Large intestine (tissue), 3 donors: Measurements from ENCODE around the gene FRS3. TPM values are rescaled to one million over a fixed set of nuclear protein-coding genes. Genes with fewer than 3 reads are reported as not detected.

Experiments
- DNase-seq, 2 donors: peaks; one replicate each; pipeline versions ENCODE4 v3.0.0 to v3.0.0-alpha.2; 2013
- H3K27ac ChIP-seq: one replicate; pipeline ENCODE4 v1.5.1; 2013; ENCODE audit warnings: low read length
- H3K27me3 ChIP-seq: 2 replicates; pipeline ENCODE4 v1.6.1; 2013; ENCODE audit warnings: low read length; ENCODE audit not compliant: control insufficient read depth, insufficient read depth
- H3K36me3 ChIP-seq: 2 replicates; pipeline ENCODE4 v1.6.1; 2013; ENCODE audit warnings: low read length; ENCODE audit not compliant: control insufficient read depth, insufficient read depth
- H3K4me1 ChIP-seq: one replicate; pipeline ENCODE4 v1.6.1; 2013; ENCODE audit warnings: low read length; ENCODE audit not compliant: control insufficient read depth, insufficient read depth
- H3K4me3 ChIP-seq: one replicate; pipeline ENCODE4 v1.5.1; 2013; ENCODE audit warnings: low read length
- H3K9me3 ChIP-seq: one replicate; pipeline ENCODE4 v1.6.1; 2013; ENCODE audit warnings: mild to moderate bottlenecking, low read depth, low read length, moderate library complexity; ENCODE audit not compliant: control insufficient read depth
- WGBS: methylation state at CpG from one replicate; pipeline ENCODE4 v1.1.5; 2013; ENCODE audit warnings: low lambda C conversion rate; ENCODE audit not compliant: insufficient coverage; 5-methylcytosine and 5-hydroxymethylcytosine counted together
- polyA plus RNA-seq: library from polyadenylated mRNA; unstranded; fragments of 120-200 nt; gene quantifications from one replicate; pipeline ENCODE4 v1.2.1, GENCODE V29; 2013

The FRS3 gene
- polyA plus RNA-seq, 1 donor, result 5.9 TPM

DNA sequence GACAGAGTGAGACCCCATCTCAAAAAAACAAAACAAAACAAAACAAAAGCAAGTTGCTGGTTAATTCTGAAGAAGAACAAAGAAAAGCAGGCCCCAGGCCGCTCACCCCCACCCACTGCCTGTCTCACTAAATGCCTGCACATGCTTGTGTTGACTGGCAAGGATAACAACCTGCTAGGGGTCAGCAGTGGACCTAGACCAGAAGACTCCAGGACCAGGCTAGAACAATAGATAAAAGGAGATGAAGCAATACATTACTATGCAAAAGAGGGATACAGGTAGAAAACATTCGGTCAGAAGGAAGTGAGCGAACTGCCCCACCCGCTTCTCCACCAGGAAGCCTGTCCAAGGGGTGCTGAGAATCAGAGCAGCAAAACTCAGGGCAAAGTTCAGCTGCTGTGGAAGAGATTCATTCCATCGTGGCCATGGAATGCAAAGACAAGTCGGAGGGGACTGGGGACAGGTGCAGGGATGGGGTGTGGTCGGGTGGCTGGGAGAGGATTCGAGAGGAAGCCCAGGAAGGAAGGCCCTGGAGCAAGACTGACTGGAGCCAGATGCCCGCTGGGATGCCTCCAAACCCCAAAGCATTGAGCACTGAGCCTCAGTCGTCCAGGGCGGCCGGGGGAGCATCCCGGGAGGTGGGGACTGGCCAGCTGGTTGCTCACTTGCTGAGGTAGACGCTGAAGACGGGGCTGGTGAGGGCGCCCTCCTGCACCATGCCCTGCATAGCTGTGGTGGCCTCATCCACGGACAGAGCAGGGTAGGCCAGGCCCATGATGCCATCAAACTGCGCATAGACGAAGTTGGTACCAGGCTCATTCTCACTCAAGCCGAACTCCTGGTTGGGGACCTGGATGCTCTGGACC lies 37.8 kb downstream of the FRS3 start:
- Histone ChIP-seq H3K4me3 (no peak overlapping the region), H3K27me3 (no peaks in the 10 kb centered on the region), H3K36me3 (no peaks in the 10 kb centered on the region), H3K27ac (peak overlapping the region; percentile 86), H3K9me3 (no peaks in the 10 kb centered on the region), H3K4me1 (peaks cover 25% of the 10 kb centered on the region)
- WGBS, result 18% methylated on average over 2 of the region's 20 CpGs
- peak; percentile 90 to 95 for DNase-seq

DNA sequence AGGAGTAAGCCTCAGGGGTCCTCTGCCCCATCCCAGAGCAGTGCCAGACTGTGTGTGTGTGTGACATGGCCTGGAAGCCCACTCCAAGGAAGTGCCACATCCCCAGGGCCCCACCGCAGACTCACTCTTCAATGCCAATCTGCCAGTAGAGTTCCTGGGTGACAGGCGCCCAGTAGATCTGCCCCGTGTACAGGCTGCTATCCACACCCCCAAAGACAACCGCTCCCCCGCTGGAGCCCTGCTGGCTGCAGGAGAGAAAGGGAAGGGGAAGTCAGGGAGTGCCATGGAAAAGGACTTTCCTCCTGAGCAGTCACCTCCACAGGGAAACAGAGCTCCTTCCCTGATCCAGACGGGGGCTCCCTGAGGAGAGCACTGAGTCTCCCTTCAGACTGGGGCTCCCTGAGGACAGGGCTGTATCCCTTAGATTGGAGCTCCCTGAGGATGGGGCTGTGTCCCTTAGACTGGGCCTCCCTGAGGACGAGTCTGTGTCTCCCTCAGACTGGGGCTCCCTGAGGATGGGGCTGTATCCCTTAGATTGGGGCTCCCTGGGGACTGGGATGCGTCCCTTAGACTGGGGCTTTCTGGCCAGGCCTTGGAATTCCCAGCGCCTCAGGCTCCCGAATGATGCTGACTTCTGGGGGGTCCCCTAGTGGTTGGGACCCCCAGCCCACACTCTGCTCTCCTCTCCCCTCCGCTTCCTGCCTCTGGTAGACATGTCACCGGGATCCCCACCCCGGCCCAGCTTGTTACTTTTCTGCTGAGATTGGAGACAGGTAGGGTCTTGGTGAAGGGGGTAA lies 39.1 kb downstream of the FRS3 start:
- no peaks in the 10 kb centered on the region for H3K9me3 ChIP-seq
- DNase-seq, result peak in 1 of 2 donors; percentile 45
- peak overlapping the region; percentile 86 for H3K27ac ChIP-seq
- H3K27me3 ChIP-seq, result no peaks in the 10 kb centered on the region
- no CpG with 5 or more reads among the region's 13 CpGs for WGBS
- H3K4me1 ChIP-seq, result peaks cover 38% of the 10 kb centered on the region
- H3K36me3 ChIP-seq, result no peaks in the 10 kb centered on the region
- no peak overlapping the region for H3K4me3 ChIP-seq

GRCh38 chr6:41739041-41739440 lies 40.7 kb downstream of the FRS3 start:
- Histone ChIP-seq H3K36me3 (no peaks in the 10 kb centered on the region), H3K4me3 (no peak overlapping the region), H3K9me3 (no peaks in the 10 kb centered on the region), H3K4me1 (peaks cover 38% of the 10 kb centered on the region), H3K27ac (no peak overlapping the region), H3K27me3 (no peaks in the 10 kb centered on the region)
- DNase-seq, result peak in 1 of 2 donors; percentile 41
- no CpG with 5 or more reads among the region's 4 CpGs for WGBS

GRCh38 chr6:41737591-41738130 lies 42.0 kb downstream of the FRS3 start:
- Histone ChIP-seq H3K4me3 (no peak overlapping the region), H3K9me3 (no peaks in the 10 kb centered on the region), H3K27me3 (no peaks in the 10 kb centered on the region), H3K36me3 (no peaks in the 10 kb centered on the region), H3K27ac (no peak overlapping the region), H3K4me1 (peaks cover 38% of the 10 kb centered on the region)
- no peak for DNase-seq
- WGBS, result 80% methylated on average over 1 of the region's 6 CpGs

- peaks cover 32% of the 10 kb centered on the region for H3K4me1 ChIP-seq
- no peak overlapping the region for H3K27ac ChIP-seq
- DNase-seq, result no peak
- H3K36me3 ChIP-seq, result no peaks in the 10 kb centered on the region
- no peaks in the 10 kb centered on the region for H3K27me3 ChIP-seq
- no peaks in the 10 kb centered on the region for H3K9me3 ChIP-seq
- no peak overlapping the region for H3K4me3 ChIP-seq
- no CpG with 5 or more reads among the region's 13 CpGs for WGBS
Observed at GRCh38 chr6:41736800-41737555, 42.7 kb downstream of the FRS3 start.

GRCh38 chr6:41736186-41736733 lies 43.4 kb downstream of the FRS3 start:
- peaks cover 25% of the 10 kb centered on the region for H3K4me1 ChIP-seq
- peak in 1 of 2 donors; percentile 35 for DNase-seq
- no peaks in the 10 kb centered on the region for H3K27me3 ChIP-seq
- no peak overlapping the region for H3K27ac ChIP-seq
- WGBS, result no CpG with 5 or more reads among the region's 6 CpGs
- H3K4me3 ChIP-seq, result peak overlapping the region; percentile 7
- no peaks in the 10 kb centered on the region for H3K36me3 ChIP-seq
- no peaks in the 10 kb centered on the region for H3K9me3 ChIP-seq

- peak within 1 kb of the TSS; percentile 71 for H3K4me3 ChIP-seq
- no CpG with 5 or more reads among the region's 50 CpGs for WGBS
- peaks cover 21% of the 10 kb centered on the region for H3K4me1 ChIP-seq
- no peaks in the 10 kb centered on the region for H3K27me3 ChIP-seq
- H3K27ac ChIP-seq, result peak within 1 kb of the TSS; percentile 96
- DNase-seq, result peak; percentile 93 to 94
- H3K36me3 ChIP-seq, result no peaks in the 10 kb centered on the region
- no peaks in the 10 kb centered on the region for H3K9me3 ChIP-seq
Observed at GRCh38 chr6:41735427-41736185, 44.1 kb downstream of the FRS3 start, which contains the start of gene TFEB. TFEB (minus strand) TSS chr6:41735608; CDS start chr6:41691213, 44,395 bp downstream.

DNA sequence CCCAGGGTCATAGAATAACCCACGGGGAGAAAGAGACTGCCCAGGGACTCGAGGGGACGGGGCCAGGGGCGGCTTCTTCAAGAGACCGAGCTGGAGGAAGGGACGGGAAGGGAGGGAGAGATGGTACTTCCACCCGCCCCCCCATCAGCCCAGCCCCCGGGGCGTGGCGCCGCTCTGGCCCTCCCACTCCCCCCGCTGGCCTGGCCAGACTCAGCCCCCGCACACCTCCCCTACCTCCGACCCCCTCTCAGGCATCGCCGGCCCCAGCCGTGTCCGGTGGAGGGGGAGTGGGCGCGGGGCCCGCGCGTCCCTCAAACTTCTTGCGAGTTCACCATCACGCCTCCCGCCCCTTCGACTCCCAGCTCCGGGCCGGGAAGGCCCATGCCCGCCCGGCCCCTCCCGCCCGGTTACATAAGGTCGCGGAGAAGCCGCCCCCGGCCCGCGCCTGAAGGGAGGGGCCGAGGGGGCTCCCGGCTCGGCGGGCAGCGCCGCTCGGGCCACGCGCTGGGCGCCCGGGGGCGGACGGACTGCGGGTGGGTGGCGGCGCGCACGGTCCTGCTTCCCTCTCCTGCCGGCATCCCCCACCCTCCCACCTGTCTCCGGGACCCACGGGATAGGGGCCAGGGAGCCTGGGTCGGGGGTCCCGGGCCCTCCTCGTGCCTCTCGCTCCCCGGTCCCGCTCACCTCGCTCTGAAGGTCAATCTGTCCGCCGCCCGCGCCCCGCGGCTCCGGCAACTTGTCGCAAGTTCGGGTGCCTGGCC lies 44.9 kb downstream of the FRS3 start:
- peak; percentile 80 to 93 for DNase-seq
- Histone ChIP-seq H3K27me3 (no peaks in the 10 kb centered on the region), H3K4me3 (peak overlapping the region; percentile 71), H3K9me3 (no peaks in the 10 kb centered on the region), H3K36me3 (no peaks in the 10 kb centered on the region), H3K27ac (peak overlapping the region; percentile 96), H3K4me1 (peaks cover 22% of the 10 kb centered on the region)
- no CpG with 5 or more reads among the region's 76 CpGs for WGBS
